Measurements from ENCODE around the gene CFAP92.
"Not testable (repeated sequence)": the region's sequence is repeated elsewhere in the genome, so short reads cannot be mapped to it uniquely, and the experiment has no call there.

The CFAP92 gene

DNA sequence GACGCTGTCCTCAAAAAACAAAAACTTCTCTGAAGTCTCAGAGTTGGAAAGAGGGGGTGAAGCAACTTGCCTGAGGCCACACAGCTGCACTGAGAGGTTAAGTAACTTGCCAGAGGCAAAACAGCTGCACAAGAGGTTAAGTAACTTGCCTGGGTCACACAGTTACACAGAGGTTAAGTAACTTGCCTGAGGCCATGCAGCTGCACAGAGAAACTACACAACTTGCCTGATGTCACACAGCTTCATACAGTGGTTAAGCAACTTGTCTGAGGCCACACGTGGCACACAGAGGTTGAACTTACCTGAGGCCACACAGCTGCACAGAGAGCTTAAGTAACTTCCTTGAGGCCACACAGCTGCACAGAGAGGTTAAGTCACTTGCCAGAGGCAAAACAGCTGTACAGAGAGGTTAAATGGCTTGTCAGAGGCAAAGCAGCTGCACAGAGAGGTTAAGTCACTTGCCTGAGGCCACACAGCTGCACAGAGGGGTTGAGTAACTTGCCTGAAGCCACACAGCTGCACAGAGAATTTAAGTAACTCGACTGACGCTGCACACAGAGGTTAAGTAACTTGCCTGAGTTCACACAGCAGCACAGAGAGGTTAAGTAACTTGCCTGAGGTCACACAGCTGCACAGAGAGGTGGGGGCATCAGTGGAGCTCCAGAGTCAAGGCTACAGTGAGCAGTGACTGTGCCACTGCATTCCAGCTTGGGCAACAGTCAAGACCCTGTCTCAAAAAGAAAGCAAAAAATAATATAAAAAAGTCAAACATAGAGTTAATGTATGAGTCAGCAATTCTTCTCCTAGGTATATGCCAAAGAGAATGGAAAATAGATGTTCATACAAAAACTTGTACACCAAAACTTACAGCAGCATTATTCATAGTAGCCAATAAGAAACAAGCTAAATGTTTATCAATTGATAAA, 126.4 kb downstream of the CFAP92 start:
- DNase-seq (ENCODE audit: low read depth), result no peak

DNA sequence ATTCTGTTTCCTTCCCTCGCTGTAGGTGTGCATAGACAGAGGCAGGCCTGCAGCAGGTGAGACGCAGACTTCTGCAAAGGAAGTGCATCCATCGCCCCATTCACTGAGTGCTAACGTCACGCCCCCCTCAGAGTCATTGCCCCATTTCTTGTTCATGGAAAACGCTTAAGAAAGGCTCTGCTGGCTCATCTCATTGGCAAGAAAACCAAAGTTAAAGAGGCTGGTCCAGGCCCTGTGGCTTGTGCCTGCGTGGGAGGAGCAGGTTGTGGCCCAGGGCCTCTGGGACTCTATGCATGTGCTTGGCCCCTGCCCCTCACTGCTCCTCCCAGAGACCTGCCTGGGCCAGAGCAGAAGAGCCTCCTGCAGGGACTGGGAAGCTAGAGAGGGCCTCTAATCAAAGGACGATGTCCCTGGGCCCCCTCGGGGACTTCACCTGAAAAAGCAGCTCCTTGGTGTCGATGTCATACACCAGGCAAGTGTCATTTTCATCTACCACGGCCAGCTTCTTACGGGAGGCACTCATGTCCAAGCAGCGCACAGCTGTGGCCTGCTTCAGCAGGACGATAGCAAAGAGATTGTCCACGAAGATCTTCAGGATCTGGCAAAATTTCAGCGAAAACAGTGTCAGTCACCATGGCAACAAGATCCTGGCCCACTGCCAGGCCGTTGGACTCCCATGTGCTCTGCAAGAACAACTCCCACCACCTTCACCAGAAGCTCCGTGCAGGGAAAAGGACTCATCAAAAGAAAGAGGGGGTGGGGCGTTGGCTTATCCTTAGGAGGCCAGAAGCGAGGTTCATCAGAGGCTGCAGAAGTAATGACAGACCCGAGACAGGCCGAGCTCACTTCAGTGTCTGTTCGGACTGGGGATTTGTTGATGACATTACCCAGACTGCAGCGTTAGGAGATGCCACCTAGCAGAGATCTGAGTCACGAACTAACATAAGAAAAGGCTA, 128.7 kb downstream of the CFAP92 start:
- not testable (repeated sequence) for DNase-seq (ENCODE audit: low read depth)

DNA sequence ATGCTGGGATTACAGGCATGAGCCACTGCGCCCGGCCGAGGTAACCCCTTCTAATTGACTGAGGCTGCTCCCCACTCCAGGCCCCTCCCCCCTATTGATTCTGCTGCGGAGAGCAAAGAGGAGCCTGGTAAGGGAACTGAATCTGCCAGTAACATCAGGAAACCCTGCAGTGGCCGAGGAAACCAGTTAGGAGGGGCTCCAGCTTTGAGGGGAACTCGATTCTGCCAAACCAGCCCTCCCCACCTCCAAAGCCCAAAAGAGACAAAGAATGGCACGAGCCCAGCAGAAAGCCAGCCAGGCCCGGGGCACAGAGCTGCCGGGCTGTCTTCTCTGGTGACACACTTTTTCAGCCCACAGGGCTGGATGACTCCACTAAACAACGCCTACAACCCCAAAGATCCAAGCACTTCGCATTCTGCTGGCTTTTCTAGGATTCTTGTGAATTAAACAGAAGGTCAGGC, 129.5 kb downstream of the CFAP92 start:
- no peak for DNase-seq (ENCODE audit: low read depth)

DNA sequence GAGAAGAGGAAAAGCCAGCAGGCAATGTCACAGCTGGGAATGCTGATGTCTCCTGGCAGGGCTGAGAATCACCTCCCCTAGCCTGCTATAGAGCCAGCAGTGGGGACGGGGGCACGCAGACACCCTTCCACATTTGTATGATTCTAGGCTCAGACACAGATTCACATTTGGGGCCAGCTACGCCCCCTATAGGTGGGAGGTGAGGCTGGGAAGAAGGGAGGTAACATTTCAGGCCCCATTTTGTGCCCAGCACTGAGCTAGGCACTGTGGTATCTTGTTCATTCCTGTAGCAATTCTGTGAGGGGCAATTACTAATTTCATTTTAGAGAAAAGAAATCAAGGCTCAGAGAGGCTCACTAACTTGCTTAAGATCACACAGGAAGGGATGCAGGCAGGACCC, 130.3 kb downstream of the CFAP92 start:
- DNase-seq (ENCODE audit: low read depth), result no peak

DNA sequence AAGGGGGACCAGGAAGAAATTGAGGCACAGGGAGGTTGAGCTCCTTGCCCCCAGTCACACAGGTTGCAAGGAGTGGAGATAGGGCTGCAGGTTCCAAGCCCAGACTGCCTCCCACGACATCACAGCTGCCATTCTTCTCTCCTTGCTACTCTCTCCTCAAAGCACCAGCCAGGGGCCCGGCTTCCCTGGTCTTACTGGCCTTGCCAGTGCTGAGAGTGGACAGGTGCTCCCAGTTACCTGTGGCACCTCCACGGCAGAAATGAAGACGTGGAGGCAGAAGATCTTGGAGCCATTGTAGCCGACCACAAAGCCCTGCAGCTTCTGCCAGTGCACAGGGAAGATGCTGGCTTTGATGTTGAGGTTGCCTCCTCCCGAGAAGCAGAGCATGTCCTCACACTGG, 132.4 kb downstream of the CFAP92 start:
- DNase-seq (ENCODE audit: low read depth), result no peak

All from stimulated activated CD8-positive, alpha-beta memory T cell treated with anti-CD3 and anti-CD28 coated beads, Interleukin-15, amount 100 ng/mL, for 1 hour (primary cell).